ENCODE data around the gene RNF145.

GRCh38 chr5:159227452-159227851 is 18.1 kb upstream of the RNF145 start:
- TF ChIP-seq, protein P1, sequence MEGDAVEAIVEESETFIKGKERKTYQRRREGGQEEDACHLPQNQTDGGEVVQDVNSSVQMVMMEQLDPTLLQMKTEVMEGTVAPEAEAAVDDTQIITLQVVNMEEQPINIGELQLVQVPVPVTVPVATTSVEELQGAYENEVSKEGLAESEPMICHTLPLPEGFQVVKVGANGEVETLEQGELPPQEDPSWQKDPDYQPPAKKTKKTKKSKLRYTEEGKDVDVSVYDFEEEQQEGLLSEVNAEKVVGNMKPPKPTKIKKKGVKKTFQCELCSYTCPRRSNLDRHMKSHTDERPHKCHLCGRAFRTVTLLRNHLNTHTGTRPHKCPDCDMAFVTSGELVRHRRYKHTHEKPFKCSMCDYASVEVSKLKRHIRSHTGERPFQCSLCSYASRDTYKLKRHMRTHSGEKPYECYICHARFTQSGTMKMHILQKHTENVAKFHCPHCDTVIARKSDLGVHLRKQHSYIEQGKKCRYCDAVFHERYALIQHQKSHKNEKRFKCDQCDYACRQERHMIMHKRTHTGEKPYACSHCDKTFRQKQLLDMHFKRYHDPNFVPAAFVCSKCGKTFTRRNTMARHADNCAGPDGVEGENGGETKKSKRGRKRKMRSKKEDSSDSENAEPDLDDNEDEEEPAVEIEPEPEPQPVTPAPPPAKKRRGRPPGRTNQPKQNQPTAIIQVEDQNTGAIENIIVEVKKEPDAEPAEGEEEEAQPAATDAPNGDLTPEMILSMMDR (IDR thresholded peaks at IDR 0.05): no peak
- TF ChIP-seq POLR2A (IDR thresholded peaks at IDR 0.05) (no peak), POLR2AphosphoS5 (IDR thresholded peaks at IDR 0.05) (no peak)
